Measurements from ENCODE around the gene P2RY2. TPM values are rescaled to one million over a fixed set of nuclear protein-coding genes. Genes with fewer than 3 reads are reported as not detected.
A peak's percentile ranks its signal among the peaks of the same experiment; 100 is the strongest.

P2RY2 gene
- total and polyA plus RNA-seq, 10 of the 15 experiments (the other 5 are each of a cell fraction or from before 2014, with no cell fraction given) = 0.03 to 0.23 (median 0.17) TPM; not detected in 7

GRCh38 chr11:73189315-73189714 lies 28.8 kb upstream of the P2RY2 start (continued):
- TF ChIP-seq PBX3 (IDR thresholded peaks at IDR 0.05; ENCODE audit: insufficient replicate concordance, low read depth, low read length) (no peak), PKNOX1 (IDR thresholded peaks at IDR 0.05) (no peak), IRF5 (IDR thresholded peaks at IDR 0.05; ENCODE audit: borderline replicate concordance) (no peak)

- Histone ChIP-seq H3K9me3 (replicated peaks; ENCODE audit: control insufficient read depth, insufficient read depth, low read length) (no peaks in the 10 kb centered on the region), H3K9ac (ENCODE audit: control insufficient read depth, insufficient read depth, low read length) (peak overlapping the region; percentile 51), H3K36me3 (ENCODE audit: control insufficient read depth in 2 of 2, insufficient read depth in 2 of 2, low read length in 1 of 2) (no peaks in the 10 kb centered on the region), H3K4me2 (ENCODE audit: control insufficient read depth, insufficient read depth) (peak overlapping the region; percentile 65; the same call in 1 of the 2 replicates), H3K4me1 (ENCODE audit: control insufficient read depth, insufficient read depth, low read length) (peaks cover 46% of the 10 kb centered on the region), H3K4me3 (no peak overlapping the region), H3K27me3 (replicated peaks in 1 of 2; ENCODE audit: control insufficient read depth in 2 of 2, insufficient read depth in 2 of 2, low read length in 1 of 2) (no peaks in the 10 kb centered on the region), H2AFZ (ENCODE audit: control insufficient read depth, low read depth, low read length) (peak overlapping the region; percentile 50), H3K79me2 (ENCODE audit: control insufficient read depth, insufficient read depth, low read length) (no peaks in the 10 kb centered on the region), H4K20me1 (ENCODE audit: control insufficient read depth, insufficient read depth) (no peaks in the 10 kb centered on the region), H3K27ac (ENCODE audit: control insufficient read depth, insufficient read depth) (peak overlapping the region; percentile 41)
- ChIA-PET SMC1A (ENCODE audit: uncharacterized antibody, unreplicated experiment) (interaction anchor here (0.8 to 10.1 kb wide), 12 partner anchors 11 to 521 kb away, joined by 3 to 188 read pairs (median 4); no protein-coding TSS in a partner anchor), CTCF (interaction anchor here (0.9 to 7.8 kb wide), 11 partner anchors 11 to 161 kb away, joined by 3 to 160 read pairs (median 6); no protein-coding TSS in a partner anchor), POLR2A (interaction anchor here (0.6 to 1.8 kb wide), 5 partner anchors 12 to 339 kb away, joined by 3 to 9 read pairs (median 4); no protein-coding TSS in a partner anchor), RAD21 (ENCODE audit: unreplicated experiment) (interaction anchor here (0.6 to 2.7 kb wide), 15 partner anchors 10 to 145 kb away, joined by 3 to 22 read pairs (median 5); partner anchors contain the start of gene FCHSD2)
- intact Hi-C loops (cut with micrococcal nuclease; ENCODE audit: unreplicated experiment) (no loop called here), in situ Hi-C loops (cut with MboI) (loop anchor here (5.0 to 25.0 kb wide), 3 partner anchors 47 to 353 kb away; no protein-coding TSS in a partner anchor)
- BruUV-seq (replicated peaks) = no TSS peak
- TF ChIP-seq ATF7 (IDR thresholded peaks at IDR 0.05; ENCODE audit: low read depth) (0 out of 2 replicates have a peak, but pooled peaks have one; percentile 1), NBN (IDR thresholded peaks at IDR 0.05) (no peak)
- no peak for FAIRE-seq
- DNase-seq (ENCODE audit: low read depth, low spot score) = no peak
- no peak; the same call in 2 of the 3 replicates for ATAC-seq
- WGBS (ENCODE audit: insufficient coverage, insufficient replicate concordance, low lambda C conversion rate, missing lambda C conversion rate) = 43% methylated on average over 5 of the region's 5 CpGs
These were observed 28.1 kb upstream of the P2RY2 start for GRCh38 chr11:73189723-73190556.

Measured in GM12878 (cell line).